HFFc6 (cell line): ENCODE data around the gene HCLS1. TPM values are rescaled to one million over a fixed set of nuclear protein-coding genes. Genes with fewer than 3 reads are reported as not detected.

ENCODE experiments used
- DNase-seq: peaks from one replicate; pipeline ENCODE4 v3.0.0-alpha.2; 2018
- H3K27ac Mint-ChIP-seq: 2 replicates; pipeline ENCODE4 v1.8.0; 2020; ENCODE audit warnings: mild to moderate bottlenecking, mixed read lengths
- H3K27me3 Mint-ChIP-seq: 2 replicates; pipeline ENCODE4 v1.8.0; 2021; ENCODE audit warnings: mild to moderate bottlenecking, moderate library complexity, mixed read lengths; ENCODE audit not compliant: insufficient read depth
- H3K36me3 Mint-ChIP-seq: 2 replicates; pipeline ENCODE4 v1.8.0; 2021; ENCODE audit warnings: low read depth, mixed read lengths
- H3K4me1 Mint-ChIP-seq: 2 replicates; pipeline ENCODE4 v1.8.0; 2020; ENCODE audit warnings: low read depth, mixed read lengths
- H3K4me3 Mint-ChIP-seq: 2 replicates; pipeline ENCODE4 v1.8.0; 2020; ENCODE audit warnings: mild to moderate bottlenecking, moderate library complexity, mixed read lengths
- H3K9me3 Mint-ChIP-seq: 2 replicates; pipeline ENCODE4 v1.8.0; 2020; ENCODE audit warnings: mild to moderate bottlenecking, mixed read lengths
- total RNA-seq, 6 experiments: library from RNA; stranded (reverse); fragmentation: NEBNext Ultra II Directional; extraction: Animal tissue kit (Norgen Biotek cat#: 25700); gene quantifications; 2 replicates in 1 of 6; 3 replicates in 5 of 6; pipeline ENCODE4 v1.2.3, GENCODE V29; 2021
- TF ChIP-seq, protein P1 (sequence below): fragments of 200-600 bp; sonication (generic); IDR thresholded peaks from 2 replicates; pipeline ENCODE4 v1.5.0; 2021; ENCODE audit warnings: antibody characterized with exemption, mild to moderate bottlenecking

Gene HCLS1
- total RNA-seq, 6 experiments from 2014 or later: 0.47 to 6.6 (median 5.3) TPM

DNA sequence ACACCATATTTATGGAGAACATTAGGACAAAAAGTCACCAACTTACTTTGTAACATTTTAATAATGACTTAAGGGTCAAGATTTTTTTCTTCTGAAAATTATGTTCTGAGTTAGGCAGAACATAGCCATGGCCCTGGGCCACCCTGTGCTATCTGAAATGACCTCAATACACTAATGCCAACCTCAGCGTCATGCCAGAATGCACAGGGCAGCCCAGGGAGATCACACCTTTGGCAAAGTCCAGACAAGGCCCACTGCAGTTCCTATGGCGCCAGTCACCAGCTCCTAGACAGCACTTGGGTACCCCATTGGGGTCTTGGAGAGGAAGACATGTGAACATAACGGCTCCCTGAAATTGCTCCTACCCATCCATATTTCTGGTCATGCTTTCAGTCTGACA is 33.1 kb downstream of the HCLS1 start:
- Mint-ChIP-seq H3K27ac (no peak overlapping the region), H3K4me3 (no peak overlapping the region), H3K4me1 (no peaks in the 10 kb centered on the region), H3K9me3 (no peaks in the 10 kb centered on the region), H3K27me3 (peaks cover 27% of the 10 kb centered on the region), H3K36me3 (no peaks in the 10 kb centered on the region)
- TF ChIP-seq, protein P1, sequence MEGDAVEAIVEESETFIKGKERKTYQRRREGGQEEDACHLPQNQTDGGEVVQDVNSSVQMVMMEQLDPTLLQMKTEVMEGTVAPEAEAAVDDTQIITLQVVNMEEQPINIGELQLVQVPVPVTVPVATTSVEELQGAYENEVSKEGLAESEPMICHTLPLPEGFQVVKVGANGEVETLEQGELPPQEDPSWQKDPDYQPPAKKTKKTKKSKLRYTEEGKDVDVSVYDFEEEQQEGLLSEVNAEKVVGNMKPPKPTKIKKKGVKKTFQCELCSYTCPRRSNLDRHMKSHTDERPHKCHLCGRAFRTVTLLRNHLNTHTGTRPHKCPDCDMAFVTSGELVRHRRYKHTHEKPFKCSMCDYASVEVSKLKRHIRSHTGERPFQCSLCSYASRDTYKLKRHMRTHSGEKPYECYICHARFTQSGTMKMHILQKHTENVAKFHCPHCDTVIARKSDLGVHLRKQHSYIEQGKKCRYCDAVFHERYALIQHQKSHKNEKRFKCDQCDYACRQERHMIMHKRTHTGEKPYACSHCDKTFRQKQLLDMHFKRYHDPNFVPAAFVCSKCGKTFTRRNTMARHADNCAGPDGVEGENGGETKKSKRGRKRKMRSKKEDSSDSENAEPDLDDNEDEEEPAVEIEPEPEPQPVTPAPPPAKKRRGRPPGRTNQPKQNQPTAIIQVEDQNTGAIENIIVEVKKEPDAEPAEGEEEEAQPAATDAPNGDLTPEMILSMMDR: no peak
- no peak for DNase-seq

DNA sequence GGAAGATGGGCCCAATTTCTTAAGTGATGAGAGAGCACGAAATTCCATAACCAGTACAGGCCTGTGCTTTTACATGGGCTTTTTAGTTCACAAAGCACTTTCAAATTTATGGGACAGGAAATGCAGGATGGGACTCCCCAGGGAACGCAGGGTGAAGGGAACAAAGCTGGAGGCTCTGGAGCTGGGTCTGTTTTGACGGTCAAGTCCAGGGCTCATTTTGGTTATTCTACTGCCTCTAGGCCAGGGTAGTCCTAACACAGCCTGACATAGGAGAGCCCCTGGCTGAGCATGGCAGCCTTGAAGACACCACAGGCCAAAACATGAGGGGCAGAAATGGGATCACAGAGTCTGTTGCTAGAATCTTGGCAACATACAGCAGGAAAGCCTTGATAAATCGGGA is 33.5 kb downstream of the HCLS1 start:
- Mint-ChIP-seq H3K9me3 (no peaks in the 10 kb centered on the region), H3K27ac (no peak overlapping the region), H3K4me3 (no peak overlapping the region), H3K36me3 (no peaks in the 10 kb centered on the region), H3K27me3 (peaks cover 31% of the 10 kb centered on the region), H3K4me1 (no peaks in the 10 kb centered on the region)
- DNase-seq: no peak
- TF ChIP-seq, protein P1: no peak

DNA sequence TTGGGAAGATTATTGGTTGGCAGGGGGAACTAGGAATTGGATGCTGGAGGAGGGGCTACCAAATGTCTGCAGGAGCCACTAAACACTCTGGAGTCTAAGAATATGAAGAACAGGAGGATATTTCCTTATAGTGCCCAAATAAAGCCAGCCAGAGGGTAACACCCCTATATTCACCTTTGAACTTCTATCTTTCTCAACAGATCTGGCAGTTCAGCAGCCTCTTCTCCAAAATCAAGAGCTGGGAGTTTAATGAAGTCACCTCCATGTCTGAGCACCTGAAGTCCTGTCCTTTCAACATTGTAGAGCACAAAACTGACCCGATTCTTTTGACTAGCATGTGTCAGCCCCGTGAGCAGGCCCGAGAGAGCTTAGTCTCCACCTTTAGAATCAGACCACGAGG is 34.2 kb downstream of the HCLS1 start:
- TF ChIP-seq, protein P1: no peak
- Mint-ChIP-seq H3K36me3 (no peaks in the 10 kb centered on the region), H3K27me3 (peaks cover 32% of the 10 kb centered on the region), H3K27ac (no peak overlapping the region), H3K4me1 (no peaks in the 10 kb centered on the region), H3K9me3 (no peaks in the 10 kb centered on the region), H3K4me3 (no peak overlapping the region)
- no peak for DNase-seq

DNA sequence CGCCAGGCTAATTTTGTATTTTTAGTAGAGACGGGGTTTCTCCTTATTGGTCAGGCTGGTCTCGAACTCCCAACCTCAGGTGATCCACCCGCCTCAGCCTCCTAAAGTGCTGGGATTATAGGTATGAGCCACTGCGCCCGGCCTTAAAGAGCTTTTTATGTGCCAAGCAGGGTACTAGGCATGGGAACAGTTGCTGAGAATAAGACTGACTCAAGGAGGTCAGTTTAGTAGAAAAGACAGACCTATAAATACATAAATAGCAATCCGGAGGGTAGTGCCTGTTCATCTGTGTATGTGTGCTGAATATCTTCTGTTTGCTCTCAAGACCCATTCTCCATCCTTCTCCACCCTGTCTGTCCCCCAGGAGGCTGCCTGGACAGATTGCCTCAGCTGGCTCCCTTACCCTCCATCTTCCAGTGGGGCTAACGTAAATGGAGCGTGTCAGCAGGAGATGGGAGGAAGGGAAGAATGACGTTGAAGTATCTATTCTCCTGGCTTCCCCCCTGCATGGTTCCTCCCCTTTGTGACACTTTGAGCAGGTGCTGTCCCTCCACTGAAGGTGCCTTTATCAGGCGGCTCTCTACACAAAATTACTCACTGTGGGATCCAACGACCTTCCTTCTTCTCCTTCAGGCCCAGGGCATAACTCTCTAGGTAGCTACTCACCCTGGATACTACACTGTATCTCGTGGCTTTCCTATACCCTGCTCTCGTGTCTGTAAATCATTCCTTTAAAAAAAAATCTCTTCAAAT is 36.4 kb downstream of the HCLS1 start:
- Mint-ChIP-seq H3K4me1 (no peaks in the 10 kb centered on the region), H3K27ac (no peak overlapping the region), H3K9me3 (no peaks in the 10 kb centered on the region), H3K36me3 (no peaks in the 10 kb centered on the region), H3K4me3 (no peak overlapping the region), H3K27me3 (peaks cover 23% of the 10 kb centered on the region)
- DNase-seq: no peak
- TF ChIP-seq, protein P1: no peak

DNA sequence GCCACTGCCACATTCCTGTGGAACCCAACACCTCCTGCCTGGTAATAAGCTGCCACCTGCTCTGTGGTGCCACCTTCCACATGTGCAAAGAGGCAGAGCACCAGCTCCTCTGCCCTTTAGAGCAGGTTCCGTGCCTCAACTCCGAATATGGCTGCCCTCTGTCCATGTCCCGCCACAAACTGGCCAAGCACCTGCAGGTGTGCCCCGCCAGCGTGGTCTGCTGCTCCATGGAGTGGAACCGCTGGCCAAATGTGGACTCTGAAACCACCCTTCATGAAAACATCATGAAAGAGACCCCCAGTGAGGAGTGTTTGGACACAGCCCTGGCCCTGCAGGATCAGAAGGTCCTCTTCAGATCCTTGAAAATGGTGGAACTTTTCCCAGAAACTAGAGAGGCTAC is 39.2 kb downstream of the HCLS1 start:
- H3K36me3 Mint-ChIP-seq: no peaks in the 10 kb centered on the region
- H3K4me1 Mint-ChIP-seq: no peaks in the 10 kb centered on the region
- no peaks in the 10 kb centered on the region for H3K9me3 Mint-ChIP-seq
- DNase-seq: no peak
- no peak overlapping the region for H3K27ac Mint-ChIP-seq
- TF ChIP-seq, protein P1: no peak
- peaks cover 24% of the 10 kb centered on the region for H3K27me3 Mint-ChIP-seq
- no peak overlapping the region for H3K4me3 Mint-ChIP-seq
